GM19463 (cell line): ENCODE results near the gene CYP1A2.
A peak's percentile ranks its signal among the peaks of the same experiment; 100 is the strongest.
"Not testable (repeated sequence)": the region's sequence is repeated elsewhere in the genome, so short reads cannot be mapped to it uniquely, and the experiment has no call there.

Experiments
- ATAC-seq: cut with Tn5 transposase; IDR thresholded peaks from one replicate; pipeline ENCODE4 v1.9.1; 2021; ENCODE audit warnings: mild to moderate bottlenecking, moderate library complexity; ENCODE audit not compliant: unreplicated experiment

The CYP1A2 gene

GRCh38 chr15:74748322-74748946 is at the start of gene CYP1A2:
CYP1A2 (plus strand) TSS chr15:74748845; CDS start chr15:74749739, 894 bp downstream.
- no peak for ATAC-seq

- ATAC-seq: no peak
Measured at GRCh38 chr15:74709011-74709410, 39.6 kb upstream of the CYP1A2 start.

- ATAC-seq: no peak
Measured at GRCh38 chr15:74709892-74710291, 38.8 kb upstream of the CYP1A2 start.

- no peak for ATAC-seq
Measured at GRCh38 chr15:74710319-74711094, 38.1 kb upstream of the CYP1A2 start.

GRCh38 chr15:74712311-74712710 is 36.3 kb upstream of the CYP1A2 start:
- ATAC-seq: no peak

GRCh38 chr15:74716651-74717050 is 32.0 kb upstream of the CYP1A2 start:
- ATAC-seq: no peak

- ATAC-seq: no peak
Measured at GRCh38 chr15:74722591-74722990, 26.1 kb upstream of the CYP1A2 start.

GRCh38 chr15:74723187-74723586 is 25.5 kb upstream of the CYP1A2 start:
- no peak for ATAC-seq

- ATAC-seq: no peak
Measured at GRCh38 chr15:74723754-74724334, 24.8 kb upstream of the CYP1A2 start.

GRCh38 chr15:74724570-74725224 is 23.9 kb upstream of the CYP1A2 start:
- no peak for ATAC-seq

GRCh38 chr15:74725225-74725774 is 23.3 kb upstream of the CYP1A2 start, which contains the start of gene CYP1A1:
CYP1A1 (minus strand) TSS chr15:74725528; CDS start chr15:74723097, 2,431 bp downstream.
- ATAC-seq: no peak

- peak; percentile 55 for ATAC-seq
Measured at GRCh38 chr15:74725845-74726773, 22.5 kb upstream of the CYP1A2 start.

- ATAC-seq: no peak
Measured at GRCh38 chr15:74726774-74727164, 21.9 kb upstream of the CYP1A2 start.

- no peak for ATAC-seq
Measured at GRCh38 chr15:74727727-74728126, 20.9 kb upstream of the CYP1A2 start.

GRCh38 chr15:74728699-74729098 is 19.9 kb upstream of the CYP1A2 start:
- ATAC-seq: not testable (repeated sequence)

GRCh38 chr15:74729372-74729771 is 19.3 kb upstream of the CYP1A2 start:
- ATAC-seq: not testable (repeated sequence)

- ATAC-seq: no peak
Measured at GRCh38 chr15:74730619-74731316, 17.9 kb upstream of the CYP1A2 start.

GRCh38 chr15:74732846-74733245 is 15.8 kb upstream of the CYP1A2 start:
- no peak for ATAC-seq

GRCh38 chr15:74733269-74733668 is 15.4 kb upstream of the CYP1A2 start:
- ATAC-seq: no peak
